GM19099 (cell line): ENCODE data around the gene PREX1.
A peak's percentile ranks its signal among the peaks of the same experiment; 100 is the strongest.

Experiments
- POLR2A ChIP-seq: IDR thresholded peaks from 3 replicates; pipeline ENCODE4 v1.6.1; 2011; ENCODE audit warnings: low read depth; ENCODE audit not compliant: insufficient read length; ENCODE audit errors: extremely low read depth

The PREX1 gene

DNA sequence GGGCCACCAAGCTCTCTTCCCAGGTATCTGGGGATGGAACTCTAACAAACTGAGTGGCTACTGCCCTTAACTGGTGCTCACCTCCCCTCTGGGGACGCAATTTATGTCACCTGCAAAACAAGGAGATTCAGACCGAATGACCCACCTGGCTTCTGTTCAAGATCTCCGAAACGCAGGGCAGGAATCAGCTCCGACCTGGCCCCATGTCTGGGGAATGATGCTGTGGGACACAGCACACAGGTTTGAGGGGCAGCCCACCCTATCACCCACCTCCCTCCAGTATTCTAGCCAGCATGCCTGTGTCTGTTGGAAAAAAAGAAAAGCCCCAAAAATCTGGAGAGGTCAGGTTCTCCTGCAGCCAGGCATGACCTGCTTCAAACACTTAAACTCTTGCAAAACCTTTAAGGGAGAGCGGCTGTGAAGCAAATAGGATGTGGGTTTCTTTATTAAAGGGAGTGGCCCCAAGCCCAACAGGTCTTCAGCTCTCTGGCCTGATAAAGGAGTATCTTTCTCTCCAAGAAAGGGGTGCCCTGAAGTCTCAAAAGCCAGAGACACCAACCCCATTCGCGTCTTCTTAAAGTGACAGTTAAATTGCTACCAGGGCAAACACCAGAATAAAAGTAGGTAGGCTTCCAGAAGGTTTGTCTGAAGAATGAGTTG lies 6.4 kb downstream of the PREX1 start:
- TF ChIP-seq POLR2A, result no peak

- TF ChIP-seq POLR2A, result no peak
Measured at GRCh38 chr20:48820649-48820973, 7.2 kb downstream of the PREX1 start.

GRCh38 chr20:48819821-48820648 lies 7.8 kb downstream of the PREX1 start:
- TF ChIP-seq POLR2A, result no peak

DNA sequence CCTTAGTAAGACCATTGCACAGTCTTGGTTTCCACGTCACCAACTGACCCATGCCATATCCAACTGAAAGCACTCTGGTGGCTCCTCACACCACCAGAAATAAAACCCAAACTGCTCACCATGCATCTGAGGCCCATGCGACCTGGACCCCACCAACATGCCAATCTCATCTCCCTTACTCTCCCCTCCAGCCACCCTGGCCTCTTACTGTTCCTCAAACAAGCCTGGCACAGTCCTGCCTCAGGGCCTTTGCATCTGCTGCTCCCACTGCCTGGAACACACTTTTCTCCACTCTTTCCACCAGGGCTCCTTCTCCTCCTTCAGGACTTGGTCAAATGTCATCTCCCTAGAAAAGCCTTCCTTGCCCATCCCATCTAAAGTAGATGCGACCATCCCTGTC lies 8.7 kb downstream of the PREX1 start:
- TF ChIP-seq POLR2A, result no peak

DNA sequence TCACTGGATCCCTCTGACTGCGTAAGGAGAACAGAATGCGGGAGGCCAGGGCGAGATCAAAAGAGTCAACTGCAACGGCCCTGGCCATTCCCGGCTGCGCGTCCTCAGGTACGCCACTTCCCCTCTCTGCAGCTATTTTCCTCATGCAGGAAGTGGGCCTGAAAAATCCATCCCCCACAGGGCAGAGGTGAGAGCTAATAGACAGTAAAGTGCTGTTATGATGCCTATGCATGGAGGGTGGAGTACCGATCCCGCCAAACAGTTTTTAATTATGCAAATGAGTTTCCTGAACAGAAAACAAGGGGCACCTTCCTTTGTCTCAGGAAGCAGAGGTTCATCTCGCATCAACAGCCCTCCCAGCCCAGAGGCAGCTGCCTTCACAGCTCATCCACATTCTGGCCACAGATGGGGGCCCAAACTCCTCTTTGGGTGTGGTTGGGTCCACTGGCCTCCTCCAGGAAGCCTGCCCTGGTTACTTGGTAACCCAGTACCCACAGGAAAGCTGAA lies 9.3 kb downstream of the PREX1 start:
- TF ChIP-seq POLR2A, result peak; percentile 14

DNA sequence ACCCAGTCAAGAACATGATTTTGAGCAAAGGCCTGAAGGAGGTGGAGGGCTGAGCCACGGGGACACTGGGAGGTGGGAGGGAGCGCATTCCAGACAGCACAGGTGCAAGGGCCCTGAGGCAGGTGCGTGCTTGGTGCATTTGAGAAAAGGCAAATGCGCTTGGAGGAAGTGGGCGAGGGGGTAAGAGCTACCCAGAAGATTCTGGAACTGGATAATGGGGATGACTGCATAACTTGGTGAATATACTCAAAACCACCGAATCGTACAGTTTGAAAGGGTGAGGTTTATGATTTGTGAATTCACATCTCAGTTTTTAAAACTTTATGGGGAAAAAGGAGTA lies 9.8 kb downstream of the PREX1 start:
- TF ChIP-seq POLR2A, result no peak

DNA sequence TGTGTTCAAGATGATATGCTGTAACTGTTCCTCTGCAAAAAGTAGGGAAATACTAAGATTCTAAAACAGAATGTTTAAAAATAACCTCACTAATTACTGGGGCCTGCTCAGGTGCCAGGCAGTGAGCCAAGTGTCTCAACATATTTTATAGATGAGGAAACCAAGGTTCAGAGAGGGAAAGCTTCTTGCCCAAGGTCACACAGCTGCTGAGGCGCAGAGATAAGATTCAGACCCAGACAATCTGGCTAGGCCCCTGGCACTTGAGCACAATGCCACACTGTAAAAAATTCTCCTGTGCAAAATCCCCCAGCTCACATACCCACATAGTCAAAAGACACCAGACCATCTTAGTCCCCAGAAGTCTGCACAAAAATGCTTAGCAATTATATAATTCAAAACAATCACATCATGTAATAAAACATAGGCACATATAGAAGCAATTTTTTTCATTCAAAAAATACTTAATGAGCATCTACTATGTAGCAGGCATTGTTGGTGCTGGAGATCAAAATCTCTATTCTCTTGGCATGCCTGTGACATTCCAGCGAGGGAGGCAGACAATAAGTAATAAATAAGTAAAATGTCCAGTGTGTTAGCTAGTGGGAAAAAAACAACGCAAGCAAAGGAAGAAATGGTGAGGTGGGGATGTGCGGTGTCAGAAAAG lies 10.3 kb downstream of the PREX1 start:
- TF ChIP-seq POLR2A, result no peak

DNA sequence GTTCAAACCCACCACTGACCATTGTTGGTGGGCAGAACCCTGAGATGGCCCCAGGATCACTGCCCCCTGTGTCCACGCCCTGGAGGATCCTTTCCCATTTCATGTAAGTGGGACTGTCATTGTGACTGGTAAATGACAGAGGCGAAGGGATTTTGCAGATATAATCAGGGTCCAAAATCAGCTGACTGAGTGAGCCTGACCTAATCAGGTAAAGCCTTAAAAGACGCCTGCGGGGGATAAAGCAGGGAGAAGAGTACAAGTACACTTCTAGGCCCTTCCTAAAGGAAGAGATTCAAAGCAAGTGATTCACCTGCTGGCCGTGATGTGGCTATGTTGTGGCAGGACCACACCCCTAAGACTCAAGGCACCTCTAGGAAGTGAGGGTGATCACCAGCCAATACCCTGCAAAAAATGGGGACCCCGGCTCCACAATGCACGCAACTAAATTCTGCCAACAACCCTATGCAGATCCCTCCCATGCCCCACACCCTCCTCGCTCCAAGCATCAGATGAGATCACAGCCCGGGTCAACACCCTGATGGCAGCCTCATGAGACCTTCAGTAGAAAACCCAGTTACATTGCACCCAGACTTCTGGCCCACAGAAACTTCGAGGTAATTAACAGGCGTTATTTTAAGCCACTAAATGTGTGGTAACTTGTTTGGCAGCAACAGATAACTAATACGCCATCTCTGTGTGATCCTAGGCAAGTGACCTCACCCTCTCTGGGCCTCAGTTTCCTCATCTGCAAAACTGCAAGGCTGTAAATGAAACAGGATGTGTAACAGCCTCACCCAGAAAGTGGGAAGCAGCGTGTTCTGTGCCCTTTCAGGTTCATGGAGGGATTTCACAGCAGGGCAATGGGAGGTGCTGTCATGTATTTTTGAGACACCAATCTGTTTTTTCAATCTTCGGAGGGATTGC lies 11.3 kb downstream of the PREX1 start:
- no peak for TF ChIP-seq POLR2A

DNA sequence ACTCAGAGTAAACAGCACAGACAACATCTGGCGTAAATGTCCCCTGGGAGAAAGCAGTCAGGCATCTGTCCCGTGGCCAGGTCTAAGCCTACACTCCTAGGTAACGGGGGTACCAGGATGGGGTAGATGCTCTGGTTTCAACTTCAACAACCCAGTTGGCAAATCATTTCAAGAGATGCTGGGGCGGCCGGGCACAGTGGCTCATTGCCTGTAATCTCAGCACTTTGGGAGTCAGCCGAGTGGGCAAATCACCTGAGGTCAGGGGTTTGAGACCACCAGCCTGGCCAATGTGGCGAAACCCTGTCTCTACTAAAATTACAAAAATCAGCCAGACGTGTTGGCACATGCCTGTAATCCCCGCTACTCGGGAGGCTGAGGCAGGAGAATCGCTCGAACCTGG lies 12.3 kb downstream of the PREX1 start:
- TF ChIP-seq POLR2A, result no peak

DNA sequence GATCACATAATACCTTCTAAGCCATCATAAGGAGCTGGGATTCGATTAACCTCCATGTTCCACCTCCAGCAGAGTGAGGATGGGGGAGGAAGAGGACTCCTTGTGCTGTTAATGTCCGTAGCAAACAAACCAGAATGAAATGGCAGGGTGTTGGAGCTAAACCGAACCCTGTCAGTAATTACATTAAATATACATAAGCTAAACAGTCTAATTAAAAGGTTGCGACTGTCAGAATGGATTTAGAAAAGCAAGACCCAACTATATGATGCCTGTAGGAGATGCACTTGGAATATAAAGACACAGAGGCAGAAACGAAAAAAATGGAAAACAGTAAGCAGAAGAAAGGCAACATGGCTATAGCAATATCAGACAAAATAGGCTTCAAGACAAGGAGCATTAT lies 13.2 kb downstream of the PREX1 start:
- TF ChIP-seq POLR2A, result no peak

DNA sequence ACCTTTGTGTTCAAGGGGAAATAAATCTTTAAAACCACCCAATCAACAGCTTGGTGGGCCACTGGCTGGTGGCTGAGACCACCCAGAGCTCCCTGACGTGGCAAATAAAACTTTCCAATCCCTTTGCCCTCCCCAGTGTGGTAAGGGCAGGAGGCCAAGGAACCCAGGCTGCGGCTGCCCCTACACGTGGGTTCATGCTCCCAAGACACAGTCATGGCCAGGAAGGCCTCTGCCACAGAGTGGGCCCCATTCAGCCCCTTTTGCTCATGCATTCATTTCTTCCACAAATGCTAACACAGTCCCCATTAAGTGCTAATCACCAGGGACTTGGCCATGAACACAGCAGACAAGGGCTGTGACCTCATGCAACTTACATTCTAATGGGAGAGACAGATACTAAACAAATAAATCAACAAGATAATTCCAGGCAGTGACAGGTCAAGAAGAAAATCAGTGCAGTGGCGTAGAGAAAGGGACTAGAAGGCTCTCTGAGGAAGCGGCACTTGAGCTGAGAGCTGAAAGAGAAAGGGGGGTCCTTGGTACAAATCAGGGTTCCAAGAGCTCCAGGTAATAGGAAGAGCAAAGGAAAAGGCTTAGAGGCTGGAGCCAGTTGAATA lies 13.8 kb downstream of the PREX1 start:
- no peak for TF ChIP-seq POLR2A

DNA sequence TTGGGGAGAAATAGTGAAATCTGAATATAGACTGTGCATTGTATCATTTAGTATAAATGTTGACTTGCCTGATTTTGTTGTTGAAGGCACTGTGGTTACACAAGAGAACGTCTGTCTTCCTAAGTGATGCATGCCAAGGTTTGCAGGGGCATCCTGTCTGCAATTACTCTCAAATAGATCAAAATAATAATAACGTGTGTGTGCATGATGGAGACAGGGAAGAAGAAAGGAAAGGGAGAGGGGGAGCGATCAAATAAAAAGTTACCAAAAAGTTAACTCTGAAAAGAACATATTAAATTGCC lies 14.4 kb downstream of the PREX1 start:
- no peak for TF ChIP-seq POLR2A

- TF ChIP-seq POLR2A, result no peak
Measured at GRCh38 chr20:48812600-48813445, 15.0 kb downstream of the PREX1 start.

GRCh38 chr20:48809673-48810072 lies 18.1 kb downstream of the PREX1 start:
- TF ChIP-seq POLR2A, result no peak
